Left renal cortex interstitium (tissue), 4 donors: ENCODE measurements around the gene FAM3B. TPM values are rescaled to one million over a fixed set of nuclear protein-coding genes. Genes with fewer than 3 reads are reported as not detected.

Experiments
- DNase-seq, 4 donors: peaks; one replicate each; pipeline ENCODE4 v3.0.0-alpha.2; 2013; ENCODE audit warnings: low read depth in 4 of 4, low spot score in 2 of 4, missing footprints in 1 of 4
- polyA plus RNA-seq, 4 donors: library from polyadenylated mRNA; unstranded; fragments of 120-200 nt; gene quantifications; one replicate each; pipeline ENCODE4 v1.2.1, GENCODE V29; 2013; ENCODE audit not compliant: insufficient read length in 4 of 4

The FAM3B gene
- polyA plus RNA-seq, 4 donors, result 14.1 to 33.9 (median 20.0) TPM

DNA sequence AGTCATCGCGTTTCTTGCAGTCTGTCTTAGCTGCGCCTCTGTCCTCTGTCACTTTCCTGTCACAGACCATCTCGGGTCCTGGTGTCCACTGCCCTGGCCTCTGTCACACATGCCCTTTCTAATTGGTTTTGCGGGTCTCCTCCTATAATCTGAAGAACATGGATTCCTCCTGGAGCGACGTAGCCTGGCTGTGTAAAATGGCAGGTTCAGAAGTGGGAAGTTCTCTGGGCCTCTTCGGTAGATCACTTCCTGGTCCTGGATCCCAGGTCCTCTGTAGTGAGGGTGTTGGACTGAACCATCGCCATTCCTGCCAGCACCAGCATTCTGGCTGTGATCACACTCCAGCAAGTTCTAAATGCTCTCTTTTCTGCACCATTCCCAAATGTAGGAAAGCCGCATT lies 857 bp downstream of the FAM3B start:
- DNase-seq, result no peak

DNA sequence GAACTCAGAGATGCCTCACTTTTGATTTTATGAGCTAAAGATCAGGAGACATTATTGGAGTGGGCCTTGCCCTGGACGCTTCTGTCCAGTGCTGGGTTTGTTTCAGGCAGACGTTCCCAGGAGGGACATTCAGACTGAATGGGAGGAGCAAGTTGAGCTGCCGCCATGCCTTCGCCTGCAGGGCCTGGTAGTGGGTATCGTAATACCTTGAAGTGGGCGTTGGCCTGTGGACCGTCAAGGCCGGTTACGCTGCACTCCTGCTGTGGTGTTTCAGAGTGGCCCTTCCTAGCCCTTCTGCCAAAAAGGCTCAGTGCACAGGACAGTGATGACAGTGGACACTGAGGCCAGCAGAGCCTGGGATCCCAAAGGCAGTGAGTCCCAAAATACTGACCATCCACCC lies 1.6 kb downstream of the FAM3B start:
- DNase-seq, result no peak

GRCh38 chr21:41319273-41319672 lies 2.7 kb downstream of the FAM3B start:
- DNase-seq, result no peak

GRCh38 chr21:41321211-41321907 lies 4.8 kb downstream of the FAM3B start:
- DNase-seq, result no peak

GRCh38 chr21:41321908-41322495 lies 5.4 kb downstream of the FAM3B start:
- no peak for DNase-seq

- no peak for DNase-seq
These were observed 6.1 kb downstream of the FAM3B start for GRCh38 chr21:41322496-41323382.

DNA sequence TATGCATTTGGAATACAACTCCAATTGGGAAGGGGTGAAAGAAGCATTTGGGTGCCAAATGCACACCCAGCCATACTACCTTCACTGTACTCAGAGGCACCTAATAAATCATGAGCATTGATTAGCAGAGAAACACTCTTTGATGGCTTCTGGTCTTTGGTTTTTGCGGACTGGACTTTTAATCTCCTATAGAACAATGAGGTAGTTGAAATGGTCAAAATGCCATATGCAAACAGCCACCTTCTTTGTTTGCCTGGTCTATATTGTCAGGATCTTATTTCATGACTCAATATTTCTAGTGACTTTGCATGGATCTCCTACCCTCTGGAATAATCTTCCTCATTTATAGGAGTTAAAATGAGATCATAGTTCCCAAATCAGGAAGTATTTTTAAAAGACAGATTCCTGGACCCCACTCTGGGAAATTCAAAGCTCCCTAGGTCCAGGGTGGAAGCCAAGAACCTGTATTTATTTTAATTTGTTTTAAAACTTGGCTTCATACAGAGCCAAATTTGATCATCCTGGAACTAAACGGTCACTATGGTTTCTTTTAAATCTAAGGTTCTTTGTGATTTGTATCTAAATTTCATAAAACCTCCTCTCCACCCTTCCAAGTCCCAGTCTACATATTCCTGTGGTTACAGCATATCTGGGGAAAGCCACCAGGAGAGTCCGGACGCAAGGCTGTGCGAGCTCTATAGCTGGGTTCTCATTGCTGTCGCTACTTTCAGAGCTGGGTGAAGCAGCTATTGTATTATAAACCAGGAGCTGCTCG lies 8.7 kb downstream of the FAM3B start:
- no peak for DNase-seq

DNA sequence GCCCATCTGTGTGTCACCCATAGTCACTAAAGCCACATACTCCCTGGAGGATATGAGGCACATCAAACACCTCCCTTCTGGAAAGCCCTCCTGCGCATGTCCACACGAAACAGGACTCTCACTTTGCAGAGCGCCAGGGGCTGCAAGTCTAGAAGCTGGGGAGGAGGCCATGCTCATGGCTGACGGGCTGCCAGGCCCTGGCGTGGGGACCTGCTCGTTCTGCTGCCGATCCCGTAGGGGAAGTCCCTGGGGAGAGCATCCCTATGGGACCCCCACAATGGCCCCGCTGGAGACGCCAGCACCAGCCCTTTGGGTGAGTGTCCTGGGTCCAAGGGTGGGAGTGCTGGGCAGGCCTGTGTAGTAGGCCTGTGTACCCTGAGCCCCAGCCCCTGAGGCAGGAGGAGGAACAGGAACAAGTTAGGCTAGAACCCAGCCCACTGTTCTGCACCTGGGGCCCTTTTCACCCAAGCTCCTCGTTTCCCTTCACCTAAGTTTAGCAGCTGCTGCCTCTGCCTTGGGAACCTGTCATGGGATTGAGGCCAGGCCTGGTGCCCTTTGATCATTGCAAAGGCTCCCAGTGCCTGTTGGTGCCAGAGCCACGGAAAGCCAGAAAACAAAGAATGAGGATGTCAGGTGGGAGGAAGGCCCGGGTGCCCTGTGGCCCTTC lies 9.9 kb downstream of the FAM3B start:
- no peak for DNase-seq

GRCh38 chr21:41327753-41328152 lies 11.2 kb downstream of the FAM3B start:
- DNase-seq, result no peak

DNA sequence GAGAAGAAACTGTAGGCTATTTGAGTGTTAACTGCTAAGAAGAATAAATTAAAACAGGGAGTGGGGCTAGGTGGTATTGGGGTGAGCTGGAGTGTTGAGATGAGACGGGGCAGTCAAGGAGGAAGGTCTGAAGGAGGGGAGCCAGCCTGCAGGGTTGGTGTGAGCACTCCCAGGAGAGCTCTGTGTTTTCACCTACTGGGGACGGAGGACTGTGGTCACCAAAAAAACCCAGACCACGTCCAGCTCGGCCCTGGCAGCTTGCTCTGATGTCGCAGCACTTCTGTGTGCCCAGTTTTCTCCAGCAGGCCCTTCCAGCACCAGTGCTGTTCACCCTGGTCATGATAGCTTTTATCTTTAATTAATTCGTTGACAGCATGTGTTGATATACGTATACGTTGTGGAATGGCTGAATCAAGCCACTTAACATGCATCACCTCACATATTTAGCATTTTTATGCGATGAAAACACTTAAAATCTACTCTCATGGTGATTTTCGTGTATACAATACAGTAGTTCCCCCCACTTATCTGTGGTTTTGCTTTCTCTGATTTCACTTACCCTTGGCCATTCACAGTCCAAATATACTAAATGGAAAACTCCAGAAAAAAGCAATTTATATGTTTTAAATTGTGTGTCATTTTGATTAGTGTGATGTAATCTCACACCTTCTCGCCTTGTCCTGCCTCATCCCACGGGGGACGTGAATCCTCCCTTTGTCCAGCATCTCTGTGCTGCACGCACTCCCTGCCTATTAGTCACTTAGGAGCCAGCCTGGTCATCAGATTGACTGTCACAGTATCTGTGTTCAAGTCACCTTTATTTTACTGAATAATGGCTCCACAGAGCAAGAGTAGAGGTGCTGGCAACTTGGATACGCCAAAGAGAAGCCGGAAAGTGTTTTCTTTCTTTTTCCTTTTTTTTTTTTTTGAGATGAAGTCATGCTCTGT lies 12.3 kb downstream of the FAM3B start:
- DNase-seq, result no peak

GRCh38 chr21:41333752-41334151 lies 17.2 kb downstream of the FAM3B start:
- DNase-seq, result no peak

DNA sequence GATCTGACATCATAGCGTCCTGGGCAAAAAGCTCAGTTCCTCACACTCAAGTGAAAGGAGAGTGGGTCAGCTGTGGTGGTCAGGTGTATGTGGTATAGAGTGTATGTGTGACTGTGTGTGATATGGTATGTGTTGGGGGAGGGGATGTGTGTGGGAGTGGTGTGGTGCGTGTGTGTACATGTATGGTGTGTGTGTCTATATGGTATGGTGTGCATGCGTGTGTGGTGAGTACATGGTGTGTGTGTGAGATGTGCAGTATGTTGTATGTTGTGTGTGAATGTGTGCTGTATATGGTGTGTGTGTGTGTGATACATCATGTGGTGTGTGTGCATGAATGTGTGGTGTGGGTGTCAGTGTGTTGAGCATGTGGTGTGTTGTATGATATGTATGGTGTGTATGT lies 20.9 kb downstream of the FAM3B start:
- no peak for DNase-seq

DNA sequence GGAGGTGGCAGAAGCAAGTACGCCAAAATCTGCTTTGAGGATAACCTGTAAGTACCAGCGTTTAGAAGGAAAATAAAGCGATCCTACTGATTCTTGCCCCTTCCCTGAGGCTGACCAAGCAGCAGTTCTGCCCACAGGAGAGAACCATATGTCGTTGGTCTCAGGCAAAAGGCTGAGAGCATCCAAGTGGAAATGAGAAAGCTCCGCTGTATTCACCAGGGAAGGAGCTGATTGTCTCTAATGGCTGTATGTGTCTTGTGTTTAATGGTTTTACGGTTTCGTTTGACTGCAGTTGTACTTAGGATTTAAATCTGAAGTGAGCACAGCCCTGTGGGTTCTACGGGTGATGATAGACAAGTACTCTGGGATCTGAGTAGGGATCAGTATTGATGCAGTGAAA lies 21.9 kb downstream of the FAM3B start:
- no peak for DNase-seq

DNA sequence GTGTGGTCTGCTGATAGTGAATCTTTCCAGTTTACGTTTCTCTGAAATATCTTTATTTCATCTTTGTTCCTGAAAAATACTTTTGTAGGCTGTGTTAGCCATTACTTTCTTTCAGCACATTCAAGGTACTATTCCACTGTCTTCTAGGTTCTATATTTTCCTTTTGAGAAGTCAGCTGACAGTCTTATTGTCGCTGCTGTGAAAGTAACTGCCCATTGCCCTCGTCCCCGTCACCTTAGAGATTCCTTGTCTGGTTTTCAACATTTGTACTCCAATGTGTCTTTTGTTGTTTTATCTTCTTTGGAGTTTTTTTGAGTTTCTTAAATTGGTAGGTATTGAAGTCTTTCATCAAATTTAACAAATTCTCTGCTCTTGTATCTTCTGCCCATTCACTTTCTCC lies 25.4 kb downstream of the FAM3B start:
- DNase-seq, result no peak

GRCh38 chr21:41344146-41344545 lies 27.5 kb downstream of the FAM3B start:
- DNase-seq, result no peak

DNA sequence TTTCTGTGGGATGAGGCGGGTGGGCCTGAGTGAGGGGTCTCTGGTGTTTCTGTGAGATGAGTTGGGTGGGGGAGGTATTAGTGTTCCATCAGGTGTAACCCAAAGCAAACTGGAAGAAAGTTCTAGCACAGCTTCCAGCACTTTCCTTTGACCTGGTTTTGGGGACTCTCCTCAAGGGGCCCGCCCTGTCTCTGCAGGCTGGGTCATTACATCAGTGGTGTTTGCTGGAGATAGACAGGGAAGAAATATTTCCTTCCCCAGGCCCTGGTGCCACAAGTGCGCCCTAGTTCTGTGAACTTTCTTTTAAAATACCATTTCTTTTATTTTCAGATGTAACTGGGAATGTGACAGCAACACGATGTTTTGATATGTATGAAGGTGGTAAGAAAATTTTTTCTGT lies 28.8 kb downstream of the FAM3B start:
- no peak for DNase-seq

DNA sequence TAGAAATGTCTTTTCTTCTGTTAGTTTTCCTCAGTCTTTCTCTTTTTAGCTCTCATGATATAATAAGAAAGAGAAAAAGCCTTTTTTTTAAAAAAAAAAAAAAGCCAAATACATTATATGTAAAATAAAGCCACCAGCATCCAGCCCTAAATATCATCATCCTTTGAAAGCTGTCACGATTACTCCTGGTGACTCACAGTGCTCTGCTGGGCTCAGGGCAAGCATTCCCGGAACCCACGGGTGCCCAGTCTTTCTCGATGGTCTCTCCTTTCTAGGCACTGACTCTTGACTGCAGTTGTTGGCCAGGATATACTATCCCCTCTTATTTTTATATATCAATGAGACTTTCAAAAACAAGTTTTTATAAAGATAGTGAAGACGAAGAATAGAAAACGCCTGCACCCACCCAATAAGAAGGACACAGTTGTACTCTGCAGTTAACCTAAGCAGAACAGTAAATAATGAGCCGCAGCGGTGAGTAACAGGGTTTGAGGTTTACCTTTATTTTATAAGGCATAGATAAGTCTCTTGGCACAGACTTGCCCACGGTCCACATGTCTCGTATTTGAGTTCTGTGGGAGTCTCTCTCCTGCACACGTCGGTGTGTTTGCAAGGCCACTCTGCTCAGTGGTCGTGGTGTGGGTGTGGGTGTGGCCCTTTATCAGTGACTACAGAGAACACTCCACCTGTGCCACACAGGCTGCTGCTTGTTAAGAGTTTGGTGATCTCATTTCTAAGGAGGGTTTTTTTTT lies 29.5 kb downstream of the FAM3B start:
- DNase-seq, result no peak

DNA sequence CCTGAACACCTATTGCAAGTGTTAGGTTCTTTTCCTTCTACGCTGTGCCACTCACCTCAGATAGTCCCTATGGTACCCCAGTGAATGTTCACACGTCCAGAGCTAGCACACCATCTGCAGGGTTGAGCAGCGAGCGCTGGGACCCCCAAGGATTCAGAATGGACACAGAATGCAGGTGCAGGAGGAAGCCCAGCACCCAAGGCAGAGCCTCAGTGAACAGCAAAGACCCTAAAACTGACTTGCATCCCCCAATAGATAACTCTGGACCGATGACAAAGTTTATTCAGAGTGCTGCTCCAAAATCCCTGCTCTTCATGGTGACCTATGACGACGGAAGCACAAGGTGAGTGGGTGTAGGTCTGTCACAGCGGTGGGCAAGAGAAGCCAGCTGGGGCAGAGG lies 30.2 kb downstream of the FAM3B start:
- no peak for DNase-seq

GRCh38 chr21:41348434-41348833 lies 31.8 kb downstream of the FAM3B start:
- no peak for DNase-seq
